T-helper 2 cell treated with Interferon-gamma antibody and Interleukin-4, amounts not matched to agents 5 μg/mL and 100 μg/mL, for 36 hours (primary cell): ENCODE data around the gene MRGPRX4.
"Not testable (repeated sequence)": the region's sequence is repeated elsewhere in the genome, so short reads cannot be mapped to it uniquely, and the experiment has no call there.

ENCODE experiments used
- DNase-seq: peaks from one replicate; pipeline ENCODE4 v3.0.0; 2021; ENCODE audit warnings: low spot score
- H3K27ac Mint-ChIP-seq: one replicate; pipeline ENCODE4 v1.8.0; 2021; ENCODE audit warnings: mild to moderate bottlenecking, mixed read lengths
- H3K27me3 Mint-ChIP-seq: one replicate; pipeline ENCODE4 v1.8.0; 2021; ENCODE audit warnings: low read depth, mixed read lengths
- H3K36me3 Mint-ChIP-seq: one replicate; pipeline ENCODE4 v1.8.0; 2021; ENCODE audit warnings: low read depth, mixed read lengths
- H3K4me1 Mint-ChIP-seq: one replicate; pipeline ENCODE4 v1.8.0; 2021; ENCODE audit warnings: low read depth, mixed read lengths
- H3K4me3 Mint-ChIP-seq: one replicate; pipeline ENCODE4 v1.8.0; 2022; ENCODE audit warnings: mild to moderate bottlenecking, moderate library complexity, mixed read lengths
- H3K9me3 Mint-ChIP-seq: one replicate; pipeline ENCODE4 v1.8.0; 2021; ENCODE audit warnings: mixed read lengths

MRGPRX4 gene

GRCh38 chr11:18189476-18190245 is 17.0 kb downstream of the MRGPRX4 start:
- not testable (repeated sequence) for DNase-seq, H3K4me3 Mint-ChIP-seq, H3K36me3 Mint-ChIP-seq, H3K27ac Mint-ChIP-seq, H3K9me3 Mint-ChIP-seq, H3K4me1 Mint-ChIP-seq
- peaks cover 23% of the 10 kb centered on the region for H3K27me3 Mint-ChIP-seq

GRCh38 chr11:18191376-18191775 is 18.7 kb downstream of the MRGPRX4 start:
- DNase-seq = no peak

GRCh38 chr11:18193010-18193409 is 20.4 kb downstream of the MRGPRX4 start:
- no peaks in the 10 kb centered on the region for H3K4me1 Mint-ChIP-seq
- no peaks in the 10 kb centered on the region for H3K9me3 Mint-ChIP-seq
- no peak for DNase-seq
- H3K36me3 Mint-ChIP-seq = no peaks in the 10 kb centered on the region
- H3K27me3 Mint-ChIP-seq = peaks cover 25% of the 10 kb centered on the region
- H3K27ac Mint-ChIP-seq = no peak overlapping the region
- no peak overlapping the region for H3K4me3 Mint-ChIP-seq

More at GRCh38 chr11:18191376-18191775, 18.7 kb downstream of the MRGPRX4 start:
- no peaks in the 10 kb centered on the region for H3K36me3 Mint-ChIP-seq
- H3K27ac Mint-ChIP-seq = no peak overlapping the region
- no peaks in the 10 kb centered on the region for H3K4me1 Mint-ChIP-seq
- H3K27me3 Mint-ChIP-seq = peaks cover 24% of the 10 kb centered on the region
- no peak overlapping the region for H3K4me3 Mint-ChIP-seq
- H3K9me3 Mint-ChIP-seq = no peaks in the 10 kb centered on the region

- no peak overlapping the region for H3K27ac Mint-ChIP-seq
- H3K27me3 Mint-ChIP-seq = peaks cover 27% of the 10 kb centered on the region
- H3K4me1 Mint-ChIP-seq = no peaks in the 10 kb centered on the region
- H3K36me3 Mint-ChIP-seq = no peaks in the 10 kb centered on the region
- no peak for DNase-seq
- H3K4me3 Mint-ChIP-seq = no peak overlapping the region
- H3K9me3 Mint-ChIP-seq = no peaks in the 10 kb centered on the region
These were observed 23.9 kb downstream of the MRGPRX4 start for GRCh38 chr11:18196532-18196931.

GRCh38 chr11:18197738-18198137 is 25.1 kb downstream of the MRGPRX4 start:
- peaks cover 28% of the 10 kb centered on the region for H3K27me3 Mint-ChIP-seq
- not testable (repeated sequence) for H3K27ac Mint-ChIP-seq, DNase-seq, H3K36me3 Mint-ChIP-seq, H3K4me1 Mint-ChIP-seq, H3K4me3 Mint-ChIP-seq, H3K9me3 Mint-ChIP-seq

GRCh38 chr11:18203723-18204122 is 31.1 kb downstream of the MRGPRX4 start:
- Mint-ChIP-seq H3K27me3 (peaks cover 44% of the 10 kb centered on the region), H3K4me3 (no peak overlapping the region), H3K27ac (no peak overlapping the region), H3K9me3 (no peaks in the 10 kb centered on the region), H3K36me3 (no peaks in the 10 kb centered on the region), H3K4me1 (peaks cover 13% of the 10 kb centered on the region)
- DNase-seq = no peak

GRCh38 chr11:18204220-18204619 is 31.6 kb downstream of the MRGPRX4 start:
- Mint-ChIP-seq H3K9me3 (no peaks in the 10 kb centered on the region), H3K4me3 (no peak overlapping the region), H3K36me3 (no peaks in the 10 kb centered on the region), H3K27me3 (peaks cover 46% of the 10 kb centered on the region), H3K4me1 (peaks cover 14% of the 10 kb centered on the region), H3K27ac (no peak overlapping the region)
- DNase-seq = no peak

GRCh38 chr11:18204771-18205170 is 32.1 kb downstream of the MRGPRX4 start:
- no peak overlapping the region for H3K4me3 Mint-ChIP-seq
- H3K36me3 Mint-ChIP-seq = no peaks in the 10 kb centered on the region
- no peaks in the 10 kb centered on the region for H3K9me3 Mint-ChIP-seq
- H3K4me1 Mint-ChIP-seq = peaks cover 14% of the 10 kb centered on the region
- peaks cover 50% of the 10 kb centered on the region for H3K27me3 Mint-ChIP-seq
- H3K27ac Mint-ChIP-seq = no peak overlapping the region
- DNase-seq = no peak

GRCh38 chr11:18209058-18209457 is 36.4 kb downstream of the MRGPRX4 start:
- H3K4me1 Mint-ChIP-seq = peaks cover 14% of the 10 kb centered on the region
- no peaks in the 10 kb centered on the region for H3K9me3 Mint-ChIP-seq
- no peak for DNase-seq
- no peak overlapping the region for H3K4me3 Mint-ChIP-seq
- peaks cover 61% of the 10 kb centered on the region for H3K27me3 Mint-ChIP-seq
- H3K27ac Mint-ChIP-seq = no peak overlapping the region
- H3K36me3 Mint-ChIP-seq = no peaks in the 10 kb centered on the region

GRCh38 chr11:18221274-18221876 is 48.7 kb downstream of the MRGPRX4 start:
- no peaks in the 10 kb centered on the region for H3K36me3 Mint-ChIP-seq
- H3K27ac Mint-ChIP-seq = no peak overlapping the region
- no peak for DNase-seq
- no peak overlapping the region for H3K4me3 Mint-ChIP-seq
- peaks cover 33% of the 10 kb centered on the region for H3K27me3 Mint-ChIP-seq
- H3K9me3 Mint-ChIP-seq = no peaks in the 10 kb centered on the region
- H3K4me1 Mint-ChIP-seq = no peaks in the 10 kb centered on the region

- H3K27me3 Mint-ChIP-seq = peaks cover 29% of the 10 kb centered on the region
- H3K27ac Mint-ChIP-seq = no peak overlapping the region
- no peaks in the 10 kb centered on the region for H3K4me1 Mint-ChIP-seq
- H3K36me3 Mint-ChIP-seq = no peaks in the 10 kb centered on the region
- H3K9me3 Mint-ChIP-seq = no peaks in the 10 kb centered on the region
- H3K4me3 Mint-ChIP-seq = no peak overlapping the region
- DNase-seq = no peak
These were observed 50.3 kb downstream of the MRGPRX4 start for GRCh38 chr11:18222814-18223421.
